Activated CD4-positive, alpha-beta T cell treated with anti-CD3 and anti-CD28 coated beads for 36 hours (primary cell): ENCODE data around the gene MAML3. TPM values are rescaled to one million over a fixed set of nuclear protein-coding genes. Genes with fewer than 3 reads are reported as not detected.

Source experiments
- ATAC-seq: fragments of 200-7000 bp; cut with Tn5 transposase; one replicate; pipeline ENCODE4 v1.10.0; 2021; ENCODE audit warnings: mild to moderate bottlenecking, moderate library complexity
- CTCF ChIA-PET: fragments of 350-600 bp; sonication (Branson Sonifier 250); formaldehyde crosslinking; loops from one replicate; lab custom pipeline; 2021; ENCODE audit warnings: antibody characterized with exemption; lab: Charles Lee
- POLR2A ChIA-PET: fragments of 350-600 bp; sonication (Branson Sonifier 250); formaldehyde crosslinking; loops from one replicate; lab custom pipeline; 2021; ENCODE audit warnings: antibody characterized with exemption, inconsistent platforms; lab: Charles Lee
- DNase-seq: peaks from one replicate; pipeline ENCODE4 v3.0.0-alpha.2; 2020
- H3K27ac Mint-ChIP-seq: one replicate; pipeline ENCODE4 v1.8.0; 2021; ENCODE audit warnings: mixed read lengths
- H3K27me3 Mint-ChIP-seq: one replicate; pipeline ENCODE4 v1.8.0; 2021; ENCODE audit warnings: mixed read lengths
- H3K36me3 Mint-ChIP-seq: one replicate; pipeline ENCODE4 v1.8.0; 2021; ENCODE audit warnings: low read depth, mixed read lengths
- H3K4me1 Mint-ChIP-seq: one replicate; pipeline ENCODE4 v1.8.0; 2021; ENCODE audit warnings: mixed read lengths
- H3K4me3 Mint-ChIP-seq: one replicate; pipeline ENCODE4 v1.8.0; 2021; ENCODE audit warnings: mild to moderate bottlenecking, moderate library complexity, mixed read lengths
- H3K9me3 Mint-ChIP-seq: one replicate; pipeline ENCODE4 v1.8.0; 2021; ENCODE audit warnings: low read depth, mixed read lengths
- intact Hi-C, 2 experiments: fragments of 100-400 bp; cut with DNase I in 1 of 2; cut with micrococcal nuclease in 1 of 2; formaldehyde crosslinking; loops; one replicate each; pipeline versions ENCODE4 v1.14.2 to v1.15.1; 2022 to 2024; cut with DNase I, micrococcal nuclease
- total RNA-seq, 2 experiments: library from RNA; stranded (reverse); gene quantifications; one replicate each; pipeline ENCODE4 v1.2.3, GENCODE V29; 2021

MAML3 gene
- total RNA-seq, 2 experiments from 2014 or later = 1.6 to 1.9 TPM

GRCh38 chr4:139898293-139898692 is 255.7 kb downstream of the MAML3 start:
- ATAC-seq (peak; percentile 14), DNase-seq (no peak)
- POLR2A ChIA-PET = no interaction called here
- Mint-ChIP-seq H3K4me3 (no peak overlapping the region), H3K4me1 (peaks cover 20% of the 10 kb centered on the region), H3K27ac (peak overlapping the region; percentile 63), H3K9me3 (no peaks in the 10 kb centered on the region), H3K27me3 (no peaks in the 10 kb centered on the region), H3K36me3 (no peaks in the 10 kb centered on the region)
- CTCF ChIA-PET = no interaction called here
- intact Hi-C loops = no loop called here

DNA sequence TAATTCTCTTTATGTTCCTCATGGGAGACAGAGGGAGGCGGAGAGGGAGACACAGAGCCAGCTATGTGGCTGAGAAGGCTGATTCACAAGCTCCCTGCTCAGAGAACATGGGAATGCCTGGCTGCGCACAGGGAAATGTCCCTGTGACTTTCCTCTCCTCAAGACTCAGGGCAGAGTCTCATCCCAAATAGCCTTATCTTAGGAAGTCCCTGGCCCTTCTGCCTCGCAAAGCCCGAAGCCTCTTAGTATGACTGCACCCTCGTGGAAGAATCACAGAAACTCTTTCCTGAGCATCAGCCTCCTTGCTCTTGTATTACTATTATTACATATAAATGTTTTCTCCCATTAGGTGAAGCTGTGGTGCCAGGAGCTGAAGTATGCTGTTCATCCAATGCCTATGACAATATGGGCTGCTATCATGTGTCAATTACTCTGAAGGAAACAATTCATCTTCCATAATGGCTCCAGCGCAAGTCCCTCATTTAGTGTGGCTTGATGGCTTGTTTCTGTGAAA is 257.8 kb downstream of the MAML3 start:
- POLR2A ChIA-PET = no interaction called here
- intact Hi-C loops = no loop called here

GRCh38 chr4:139893801-139894200 is 260.2 kb downstream of the MAML3 start:
- Mint-ChIP-seq H3K4me1 (peaks cover 13% of the 10 kb centered on the region), H3K27ac (no peak overlapping the region), H3K4me3 (no peak overlapping the region), H3K27me3 (no peaks in the 10 kb centered on the region), H3K36me3 (no peaks in the 10 kb centered on the region), H3K9me3 (no peaks in the 10 kb centered on the region)
- ChIA-PET CTCF (no interaction called here), POLR2A (no interaction called here)
- DNase-seq (no peak), ATAC-seq (no peak)
- intact Hi-C loops = no loop called here

More for the DNA sequence above, 257.8 kb downstream of the MAML3 start:
- CTCF ChIA-PET = no interaction called here
- no peaks in the 10 kb centered on the region for H3K27me3 Mint-ChIP-seq
- no peaks in the 10 kb centered on the region for H3K9me3 Mint-ChIP-seq
- DNase-seq (no peak), ATAC-seq (no peak)
- no peak overlapping the region for H3K4me3 Mint-ChIP-seq
- H3K27ac Mint-ChIP-seq = no peak overlapping the region
- H3K4me1 Mint-ChIP-seq = peaks cover 16% of the 10 kb centered on the region
- no peaks in the 10 kb centered on the region for H3K36me3 Mint-ChIP-seq

- ChIA-PET POLR2A (no interaction called here), CTCF (interaction anchor here (0.7 kb wide), 1 partner anchor 8 kb away, joined by 3 read pairs; no protein-coding TSS in a partner anchor)
- intact Hi-C loops = no loop called here
- Mint-ChIP-seq H3K27ac (no peak overlapping the region), H3K4me1 (peaks cover 6% of the 10 kb centered on the region), H3K4me3 (no peak overlapping the region), H3K27me3 (no peaks in the 10 kb centered on the region), H3K9me3 (no peaks in the 10 kb centered on the region), H3K36me3 (no peaks in the 10 kb centered on the region)
- no peak for DNase-seq
- no peak for ATAC-seq
Observed at GRCh38 chr4:139892973-139893736, 260.8 kb downstream of the MAML3 start.

GRCh38 chr4:139890816-139891215 is 263.2 kb downstream of the MAML3 start:
- Mint-ChIP-seq H3K9me3 (no peaks in the 10 kb centered on the region), H3K27ac (no peak overlapping the region), H3K27me3 (no peaks in the 10 kb centered on the region), H3K4me3 (no peak overlapping the region), H3K4me1 (peaks cover 5% of the 10 kb centered on the region), H3K36me3 (no peaks in the 10 kb centered on the region)
- ChIA-PET POLR2A (no interaction called here), CTCF (interaction anchor here (0.6 kb wide), 1 partner anchor 210 kb away, joined by 3 read pairs; no protein-coding TSS in a partner anchor)
- ATAC-seq (no peak), DNase-seq (no peak)
- intact Hi-C loops = no loop called here

DNA sequence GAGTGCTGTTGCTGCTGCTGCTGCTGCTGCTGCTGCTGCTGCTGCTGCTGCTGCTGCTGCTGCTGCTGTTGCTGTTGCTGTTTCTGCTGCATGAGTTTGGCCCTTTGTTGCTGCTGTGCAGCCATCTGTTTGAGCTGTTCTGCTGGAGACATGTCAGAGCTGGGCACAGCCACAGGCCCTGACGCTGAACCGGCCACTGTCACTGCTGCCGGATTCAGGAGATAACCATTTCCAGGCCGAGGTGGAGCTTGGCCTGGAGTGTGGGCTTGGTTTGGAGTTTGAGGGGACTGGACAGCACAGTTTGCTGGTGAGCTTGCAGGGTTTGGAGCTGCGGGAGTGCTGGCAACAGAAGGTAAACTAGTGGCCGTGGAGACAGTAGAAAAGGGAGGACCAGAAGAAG is 264.1 kb downstream of the MAML3 start:
- ATAC-seq = no peak
- Mint-ChIP-seq H3K9me3 (no peaks in the 10 kb centered on the region), H3K27me3 (no peaks in the 10 kb centered on the region), H3K36me3 (no peaks in the 10 kb centered on the region), H3K4me3 (no peak overlapping the region), H3K27ac (no peak overlapping the region), H3K4me1 (peaks cover 5% of the 10 kb centered on the region)
- CTCF ChIA-PET = no interaction called here
- POLR2A ChIA-PET = no interaction called here
- no peak for DNase-seq
- intact Hi-C loops = no loop called here

DNA sequence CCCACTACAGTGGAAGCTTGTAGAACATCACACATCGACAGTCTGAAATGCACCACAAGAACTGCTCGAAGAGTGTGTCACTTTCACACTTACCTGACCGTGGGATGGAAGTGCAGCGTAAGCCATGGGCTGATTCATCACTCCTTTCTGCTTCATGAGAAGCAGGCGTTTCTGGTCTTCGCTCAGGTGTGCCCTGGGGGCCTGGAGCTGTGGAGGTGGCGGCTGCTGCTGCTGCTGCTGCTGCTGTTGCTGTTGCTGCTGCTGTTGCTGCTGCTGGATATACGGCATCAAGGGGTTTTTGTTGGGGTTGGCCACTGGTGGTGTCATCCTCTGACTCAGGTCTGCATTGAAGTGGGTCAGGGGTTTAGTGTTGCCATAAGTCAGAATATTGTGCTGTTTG is 264.7 kb downstream of the MAML3 start:
- peak; percentile 81 for ATAC-seq
- ChIA-PET CTCF (interaction anchor here (0.9 kb wide), 1 partner anchor 25 kb away, joined by 4 read pairs; no protein-coding TSS in a partner anchor), POLR2A (no interaction called here)

GRCh38 chr4:139887962-139888735 is 265.8 kb downstream of the MAML3 start:
- no peak for ATAC-seq
- Mint-ChIP-seq H3K27me3 (peaks cover 1% of the 10 kb centered on the region), H3K27ac (no peak overlapping the region), H3K9me3 (peaks cover 3% of the 10 kb centered on the region), H3K4me3 (no peak overlapping the region), H3K4me1 (peaks cover 5% of the 10 kb centered on the region), H3K36me3 (peaks cover 3% of the 10 kb centered on the region)
- ChIA-PET POLR2A (no interaction called here), CTCF (interaction anchor here (0.9 to 1.0 kb wide), 2 partner anchors 20 to 26 kb away, joined by 3 to 4 read pairs; no protein-coding TSS in a partner anchor)
- DNase-seq = no peak
- intact Hi-C loops = no loop called here

More for the DNA sequence above, 264.7 kb downstream of the MAML3 start:
- DNase-seq = peak; percentile 49
- intact Hi-C loops = no loop called here
- peaks cover 1% of the 10 kb centered on the region for H3K27me3 Mint-ChIP-seq
- H3K4me1 Mint-ChIP-seq = peaks cover 5% of the 10 kb centered on the region
- H3K36me3 Mint-ChIP-seq = no peaks in the 10 kb centered on the region
- no peaks in the 10 kb centered on the region for H3K9me3 Mint-ChIP-seq
- H3K4me3 Mint-ChIP-seq = no peak overlapping the region
- H3K27ac Mint-ChIP-seq = no peak overlapping the region

GRCh38 chr4:139887376-139887802 is 266.6 kb downstream of the MAML3 start:
- DNase-seq (no peak), ATAC-seq (no peak)
- Mint-ChIP-seq H3K27me3 (peaks cover 1% of the 10 kb centered on the region), H3K4me1 (peaks cover 5% of the 10 kb centered on the region), H3K27ac (no peak overlapping the region), H3K4me3 (no peak overlapping the region), H3K36me3 (peaks cover 5% of the 10 kb centered on the region), H3K9me3 (peaks cover 5% of the 10 kb centered on the region)
- ChIA-PET POLR2A (no interaction called here), CTCF (interaction anchor here (1.1 kb wide), 1 partner anchor 14 kb away, joined by 4 read pairs; no protein-coding TSS in a partner anchor)
- intact Hi-C loops = no loop called here

- CTCF ChIA-PET = interaction anchor here (1.1 kb wide), 1 partner anchor 15 kb away, joined by 4 read pairs; no protein-coding TSS in a partner anchor
- intact Hi-C loops = no loop called here
Observed at GRCh38 chr4:139886798-139887197, 267.2 kb downstream of the MAML3 start.

GRCh38 chr4:139884438-139884837 is 269.5 kb downstream of the MAML3 start:
- Mint-ChIP-seq H3K4me1 (peaks cover 4% of the 10 kb centered on the region), H3K27ac (no peak overlapping the region), H3K36me3 (peaks cover 5% of the 10 kb centered on the region), H3K27me3 (peaks cover 1% of the 10 kb centered on the region), H3K9me3 (peaks cover 5% of the 10 kb centered on the region), H3K4me3 (no peak overlapping the region)
- ATAC-seq = no peak
- CTCF ChIA-PET = no interaction called here
- DNase-seq = no peak
- intact Hi-C loops = no loop called here
- POLR2A ChIA-PET = interaction anchor here (0.7 kb wide), 1 partner anchor 153 kb away, joined by 4 read pairs; no protein-coding TSS in a partner anchor

More at GRCh38 chr4:139886798-139887197, 267.2 kb downstream of the MAML3 start:
- H3K27me3 Mint-ChIP-seq = peaks cover 1% of the 10 kb centered on the region
- POLR2A ChIA-PET = no interaction called here
- H3K27ac Mint-ChIP-seq = no peak overlapping the region
- peaks cover 5% of the 10 kb centered on the region for H3K9me3 Mint-ChIP-seq
- peaks cover 5% of the 10 kb centered on the region for H3K36me3 Mint-ChIP-seq
- DNase-seq = no peak
- peaks cover 5% of the 10 kb centered on the region for H3K4me1 Mint-ChIP-seq
- no peak overlapping the region for H3K4me3 Mint-ChIP-seq
- no peak for ATAC-seq
